LoVo (cell line): ENCODE results near the gene SRC.

Source experiments
- DNase-seq: peaks from one replicate; pipeline ENCODE4 v3.0.0-alpha.2; 2016; ENCODE audit warnings: low spot score

Gene SRC

GRCh38 chr20:37350649-37351574 is 5.0 kb downstream of the SRC start:
- no peak for DNase-seq

GRCh38 chr20:37351689-37352607 is 6.0 kb downstream of the SRC start:
- no peak for DNase-seq

- no peak for DNase-seq
These were observed 6.7 kb downstream of the SRC start for GRCh38 chr20:37352608-37352980.

- no peak for DNase-seq
These were observed 7.4 kb downstream of the SRC start for GRCh38 chr20:37353285-37353849.

- DNase-seq: no peak
These were observed 8.6 kb downstream of the SRC start for GRCh38 chr20:37354210-37355195.

- no peak for DNase-seq
These were observed 9.6 kb downstream of the SRC start for GRCh38 chr20:37355252-37356180.

- DNase-seq: no peak
These were observed 10.4 kb downstream of the SRC start for GRCh38 chr20:37356387-37356786.

- no peak for DNase-seq
These were observed 11.0 kb downstream of the SRC start for GRCh38 chr20:37356961-37357371.

GRCh38 chr20:37357481-37358365 is 11.8 kb downstream of the SRC start:
- DNase-seq: no peak

GRCh38 chr20:37358366-37359150 is 12.6 kb downstream of the SRC start:
- DNase-seq: no peak

- no peak for DNase-seq
These were observed 13.4 kb downstream of the SRC start for GRCh38 chr20:37359331-37359730.

- DNase-seq: no peak
These were observed 13.9 kb downstream of the SRC start for GRCh38 chr20:37359836-37360235.

- no peak for DNase-seq
These were observed 14.6 kb downstream of the SRC start for GRCh38 chr20:37360391-37361115.

GRCh38 chr20:37361336-37361735 is 15.4 kb downstream of the SRC start:
- no peak for DNase-seq

GRCh38 chr20:37362231-37362792 is 16.4 kb downstream of the SRC start:
- no peak for DNase-seq

GRCh38 chr20:37362821-37363220 is 16.9 kb downstream of the SRC start:
- DNase-seq: no peak
